GM21390 (cell line): Measurements from ENCODE around the gene HRH1.
A peak's percentile ranks its signal among the peaks of the same experiment; 100 is the strongest.

Source experiments
- ATAC-seq: cut with Tn5 transposase; IDR thresholded peaks from one replicate; pipeline ENCODE4 v1.9.1; 2021; ENCODE audit not compliant: unreplicated experiment

HRH1 gene

GRCh38 chr3:11275926-11276325, 121.6 kb downstream of the HRH1 start:
- no peak for ATAC-seq

DNA sequence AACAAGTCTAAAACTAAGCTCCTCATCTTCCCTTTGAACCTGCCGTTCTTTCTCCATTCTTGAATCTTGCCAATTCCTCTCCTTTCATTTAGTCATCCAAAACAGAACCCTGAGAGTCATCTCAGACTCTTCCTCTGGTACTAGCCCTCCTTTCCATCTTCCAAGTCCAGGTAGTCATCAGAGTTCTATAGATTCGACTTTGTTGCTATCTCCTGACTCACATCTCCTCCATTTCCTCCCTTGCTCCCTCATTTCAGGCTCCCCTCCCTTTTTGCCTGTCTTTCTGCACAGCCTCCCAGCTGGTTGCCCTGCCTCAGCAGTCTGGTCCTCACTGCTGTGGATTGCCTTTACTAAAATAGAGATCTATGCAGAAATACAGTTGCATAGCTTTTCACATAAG, 122.6 kb downstream of the HRH1 start:
- ATAC-seq = no peak

DNA sequence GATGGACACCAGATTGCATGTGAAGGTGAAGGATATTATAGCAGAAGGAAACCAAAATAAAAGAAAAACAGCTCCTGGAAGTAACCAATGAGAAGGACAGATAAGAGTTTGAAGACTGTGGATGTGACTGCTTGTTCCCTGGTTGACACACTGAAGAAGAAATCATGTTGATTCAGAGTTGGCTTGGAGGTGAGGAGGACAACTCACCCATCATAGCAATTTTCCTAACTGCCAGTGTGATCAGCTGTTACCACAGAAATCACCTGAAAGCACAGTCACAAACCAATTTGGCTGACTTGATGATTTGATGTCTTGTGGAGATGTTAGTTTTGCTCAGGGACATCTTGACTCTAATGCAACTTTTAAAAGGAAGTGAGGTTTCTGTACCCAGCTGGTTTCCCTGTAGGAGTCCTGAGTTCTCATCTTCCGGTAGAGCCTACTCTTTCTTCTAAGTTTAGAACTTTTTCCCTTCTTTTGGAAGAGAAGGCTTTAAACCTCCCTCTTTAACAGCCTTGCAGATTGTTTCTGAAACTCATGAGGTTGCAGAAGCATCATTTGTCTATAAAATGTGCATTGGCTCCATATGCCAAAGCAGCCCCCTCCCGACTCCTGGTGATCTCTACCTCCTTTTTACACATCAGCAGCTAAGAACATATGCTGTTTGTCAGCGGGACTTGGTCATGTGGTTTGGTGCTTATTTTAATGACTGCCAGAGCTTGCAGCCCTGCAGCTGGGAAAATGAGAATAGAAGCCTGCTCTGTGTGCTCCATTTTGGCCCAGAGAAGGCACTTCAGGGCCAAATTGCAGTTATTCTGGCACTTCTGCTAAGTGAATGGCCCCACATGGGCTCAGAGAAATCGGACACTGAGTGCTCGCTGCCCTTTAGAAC, 128.2 kb downstream of the HRH1 start:
- ATAC-seq = no peak

DNA sequence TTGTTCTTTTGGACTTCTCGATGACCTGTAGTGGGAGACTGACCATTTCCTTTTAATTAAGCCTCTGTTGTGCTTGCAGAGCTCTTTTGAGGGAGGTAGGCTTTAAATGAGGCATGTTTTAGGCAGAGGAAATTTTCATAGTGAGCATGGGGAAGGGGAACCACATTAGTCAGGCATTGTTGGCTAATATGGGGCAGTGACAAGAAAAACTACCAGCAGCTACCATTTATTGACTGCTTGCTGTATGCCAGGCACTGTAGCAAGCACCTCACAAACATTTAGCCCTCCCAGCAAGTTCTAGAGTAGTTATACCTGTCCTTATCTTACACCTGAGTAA, 128.8 kb downstream of the HRH1 start:
- ATAC-seq = no peak

- no peak for ATAC-seq
Measured at GRCh38 chr3:11284011-11284410, 129.7 kb downstream of the HRH1 start.

DNA sequence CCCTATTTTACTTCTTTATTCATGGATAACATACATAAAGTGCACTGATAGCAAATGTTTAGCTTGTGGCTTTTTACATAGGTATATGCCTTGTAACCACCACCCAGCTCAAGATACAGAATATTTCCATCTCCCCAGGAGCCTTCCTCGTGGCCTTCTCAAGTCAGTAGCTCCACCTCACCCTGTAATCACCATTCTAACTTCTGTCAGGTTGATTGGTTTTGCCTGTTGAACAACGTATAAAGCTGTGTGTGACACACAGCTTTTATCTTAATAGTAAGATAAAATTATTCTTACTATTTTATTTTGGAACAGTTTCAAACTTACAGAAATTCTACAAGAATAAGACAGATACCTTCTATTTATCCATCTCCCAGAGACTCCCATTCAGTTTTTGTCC, 131.2 kb downstream of the HRH1 start:
- no peak for ATAC-seq

DNA sequence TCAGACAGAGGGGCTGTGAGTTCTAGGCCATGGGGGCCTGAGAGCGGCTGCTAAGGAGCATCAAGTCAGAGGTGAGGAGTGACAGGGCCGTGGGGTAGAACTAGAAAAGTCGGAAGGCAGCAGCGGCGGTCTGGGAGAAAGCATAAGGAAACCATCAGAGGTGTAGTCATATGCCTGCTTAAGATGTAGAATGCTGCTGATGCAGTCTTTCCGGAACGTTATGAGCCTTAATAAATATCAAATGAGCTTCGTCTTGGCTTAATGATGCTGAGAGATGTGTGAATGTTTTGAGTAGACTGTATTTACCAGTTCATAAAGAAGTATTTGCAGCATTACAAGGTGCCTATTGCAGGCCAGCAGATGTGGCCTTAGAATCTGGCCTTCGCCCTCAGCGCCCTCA, 133.1 kb downstream of the HRH1 start:
- no peak for ATAC-seq

DNA sequence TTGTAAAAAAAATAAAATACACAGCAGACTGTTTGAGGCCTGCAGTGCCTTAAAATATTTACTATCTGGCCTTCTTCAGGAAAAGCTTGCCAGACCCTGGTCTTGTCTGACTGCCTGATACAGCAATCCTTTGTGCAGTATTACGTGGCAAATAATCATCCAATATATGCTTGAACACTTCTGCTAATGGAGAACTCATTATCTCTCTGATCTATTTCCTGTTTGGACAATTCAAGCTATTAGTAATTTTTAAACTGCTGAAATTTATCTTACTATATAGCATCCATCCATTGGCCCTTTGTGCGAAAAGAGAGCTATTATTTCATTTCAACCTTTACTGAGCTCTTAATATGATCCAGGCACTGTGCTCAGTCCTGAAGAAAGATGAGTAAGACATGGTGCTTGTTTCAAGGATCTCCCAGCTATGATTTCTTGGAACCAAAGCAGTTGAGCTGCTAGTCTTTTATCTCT, 133.8 kb downstream of the HRH1 start:
- ATAC-seq = no peak

DNA sequence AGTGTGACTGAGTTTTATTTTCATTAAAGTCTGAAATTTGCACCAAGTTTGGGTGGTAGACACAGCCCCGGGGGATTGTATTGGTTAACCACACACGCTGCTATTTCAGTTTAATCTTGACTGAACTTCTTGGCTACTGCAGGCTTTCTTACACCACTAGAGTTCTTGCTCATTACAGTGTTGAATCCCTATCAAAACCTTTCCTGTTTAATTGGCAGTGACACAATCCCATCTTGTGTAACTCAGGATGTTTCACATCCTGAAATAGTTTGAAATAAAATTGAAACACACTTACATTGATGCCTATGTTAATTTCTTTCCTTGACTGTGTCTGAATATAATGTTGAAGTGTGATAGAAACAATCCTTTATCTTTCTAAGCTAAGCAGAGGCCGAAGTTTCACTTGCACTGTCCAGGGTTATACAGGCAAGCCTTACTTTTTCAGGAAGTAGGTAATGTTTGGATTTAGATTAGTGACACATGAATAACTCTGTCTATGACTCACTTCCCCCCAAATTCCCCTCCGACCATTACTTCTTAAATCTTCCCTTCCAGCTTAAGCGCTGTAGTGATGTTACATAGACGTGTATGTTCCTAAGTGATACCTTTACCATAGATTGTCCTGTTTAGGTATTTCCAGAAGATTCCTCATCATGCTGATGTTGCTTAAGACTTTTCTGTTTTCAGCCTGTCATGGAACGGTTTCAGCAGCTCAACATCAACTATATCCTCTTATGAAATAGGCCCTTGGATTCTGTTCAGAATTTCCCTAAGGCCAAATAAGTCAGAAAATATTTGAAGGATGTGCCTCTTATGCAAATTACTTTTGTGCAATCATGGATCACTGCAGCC, 134.7 kb downstream of the HRH1 start:
- ATAC-seq = peak; percentile 66

- no peak for ATAC-seq
Measured at GRCh38 chr3:11289864-11290263, 135.6 kb downstream of the HRH1 start.

DNA sequence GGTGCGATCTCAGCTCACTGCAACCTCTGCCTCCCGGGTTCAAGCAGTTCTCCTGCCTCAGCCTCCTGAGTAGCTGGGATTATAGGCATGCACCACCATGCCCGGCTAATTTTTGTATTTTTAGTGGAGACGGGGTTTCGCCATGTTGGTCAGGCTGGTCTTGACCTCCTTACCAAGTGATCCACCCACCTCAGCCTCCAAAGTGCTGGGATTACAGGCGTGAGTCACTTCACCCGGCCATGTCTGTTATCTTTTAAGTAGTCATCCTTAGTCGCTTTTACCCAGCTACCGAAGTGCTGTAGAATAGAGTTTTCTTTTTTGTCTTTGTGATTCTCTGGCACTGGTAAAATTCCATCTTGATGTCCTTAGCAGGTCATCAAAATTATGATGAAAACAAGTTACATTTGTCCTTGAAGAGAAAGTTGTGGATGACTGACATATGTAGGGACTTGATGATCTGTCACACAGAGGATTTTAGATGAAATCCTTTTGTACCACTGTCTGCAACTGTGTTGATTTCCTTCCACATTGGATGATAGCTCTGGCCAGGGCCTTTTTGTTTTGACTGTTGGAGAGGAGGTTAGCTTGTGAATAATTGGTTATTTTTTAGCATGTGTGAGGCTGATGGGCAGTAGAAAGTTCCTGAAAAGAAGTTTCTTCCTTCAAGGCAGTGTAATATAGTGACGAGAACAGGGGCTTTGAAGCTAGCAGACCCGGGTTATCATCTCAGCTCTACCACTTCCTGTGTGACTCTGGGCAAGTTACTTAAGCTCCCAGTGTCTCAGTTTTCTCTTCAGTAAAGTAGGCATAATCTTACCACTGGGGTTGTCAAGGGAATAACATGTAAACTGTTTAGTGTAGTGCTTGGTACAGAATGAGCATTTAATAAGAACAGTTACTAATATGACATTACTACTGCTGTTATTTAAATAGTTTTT, 136.7 kb downstream of the HRH1 start:
- peak; percentile 37 for ATAC-seq

- no peak for ATAC-seq
Measured at GRCh38 chr3:11291808-11292207, 137.5 kb downstream of the HRH1 start.

DNA sequence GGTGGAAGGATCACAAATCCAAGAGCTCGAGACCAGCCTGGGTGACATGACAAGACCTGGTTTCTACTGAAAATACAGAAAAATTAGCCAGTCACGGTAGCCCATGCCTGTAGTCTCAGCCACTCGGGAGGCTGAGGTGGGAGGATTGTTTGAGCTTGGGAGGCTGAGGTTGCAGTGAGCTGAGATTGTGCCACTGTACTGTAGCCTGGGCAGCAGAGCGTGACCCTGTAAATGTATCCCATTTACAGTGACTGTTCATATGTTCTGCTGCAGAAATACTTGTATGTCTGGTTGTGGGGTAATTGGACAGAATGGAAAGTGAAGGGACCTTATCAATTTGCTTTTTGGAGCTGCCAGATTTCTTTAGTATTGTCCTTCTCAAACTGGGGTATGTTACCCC, 142.8 kb downstream of the HRH1 start:
- no peak for ATAC-seq

DNA sequence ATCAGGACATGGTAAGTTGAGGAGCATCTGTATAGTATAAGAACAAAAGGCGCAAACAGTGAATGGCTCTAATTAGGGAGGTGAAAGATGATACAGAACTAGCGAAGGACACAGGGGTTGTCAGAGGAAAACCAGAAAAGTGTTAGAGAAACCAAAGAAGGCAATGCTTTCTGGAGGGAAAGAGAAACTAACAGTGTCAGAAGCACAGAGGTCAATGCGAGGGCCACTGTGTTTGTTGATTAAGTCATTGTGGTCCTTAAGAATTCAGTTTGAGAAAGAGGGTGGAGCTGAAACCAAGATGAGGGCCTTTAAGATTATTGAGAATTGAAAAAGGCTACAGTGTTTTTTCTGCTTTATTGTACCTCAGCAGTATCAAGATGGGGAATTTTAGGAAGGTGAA, 146.7 kb downstream of the HRH1 start:
- ATAC-seq = peak; percentile 90

- no peak for ATAC-seq
Measured at GRCh38 chr3:11302444-11302843, 148.2 kb downstream of the HRH1 start.

GRCh38 chr3:11304175-11304574, 149.9 kb downstream of the HRH1 start:
- no peak for ATAC-seq

DNA sequence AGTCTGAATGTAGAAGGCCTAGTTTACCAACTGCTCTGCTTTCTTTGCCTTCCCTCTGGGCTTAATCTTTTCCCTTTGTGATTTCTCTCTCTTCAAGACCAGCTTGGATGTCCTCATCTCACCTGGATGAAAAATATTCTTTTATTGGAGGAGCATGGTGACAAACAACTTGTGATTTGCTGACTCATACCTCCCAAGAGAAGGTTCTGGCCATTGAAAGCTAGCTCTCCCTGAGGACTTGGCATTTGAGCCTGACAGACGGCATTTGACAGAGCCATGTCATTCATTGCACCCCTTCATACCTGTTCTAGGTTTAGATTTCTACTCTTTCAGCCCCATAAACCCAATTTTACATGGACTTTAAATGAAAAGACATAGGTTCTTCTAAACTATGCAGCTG, 151.2 kb downstream of the HRH1 start:
- ATAC-seq = no peak

DNA sequence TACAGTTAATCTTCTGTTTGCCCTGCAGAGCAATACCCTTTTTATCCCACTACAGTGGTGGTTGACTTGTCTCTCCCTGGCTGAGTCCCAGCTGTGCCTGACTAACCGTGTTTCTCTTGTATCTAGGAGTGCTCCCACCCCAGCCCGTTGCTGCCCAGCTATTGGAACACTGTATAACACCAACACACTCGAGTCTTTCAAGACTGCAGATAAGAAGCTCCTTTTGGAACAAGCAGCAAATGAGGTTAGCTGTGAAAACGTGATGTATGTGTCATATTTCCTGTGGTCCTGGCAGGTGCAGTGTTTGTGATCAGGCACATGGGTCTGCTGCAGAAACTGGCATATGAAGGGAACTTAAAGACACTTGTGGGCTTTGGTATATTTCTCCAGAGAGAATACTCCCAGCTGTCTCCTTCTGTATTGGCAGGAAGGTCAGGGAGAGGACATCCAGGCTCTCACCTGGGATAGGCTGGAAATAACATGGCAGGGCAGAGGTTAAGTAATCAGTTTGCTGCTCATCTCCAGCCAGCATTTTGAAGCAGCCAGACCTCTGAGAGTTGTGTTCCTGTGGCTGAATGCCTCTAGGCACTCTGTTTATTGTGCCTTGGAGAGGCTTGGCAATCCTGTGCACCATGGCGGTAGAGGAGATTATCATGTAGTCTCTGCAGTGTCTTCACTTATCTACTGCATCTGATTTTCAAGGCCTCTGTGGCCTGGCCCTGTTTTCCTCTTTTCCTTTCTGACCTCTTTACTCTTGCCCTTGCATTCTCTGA, 152.7 kb downstream of the HRH1 start:
- peak; percentile 73 for ATAC-seq

DNA sequence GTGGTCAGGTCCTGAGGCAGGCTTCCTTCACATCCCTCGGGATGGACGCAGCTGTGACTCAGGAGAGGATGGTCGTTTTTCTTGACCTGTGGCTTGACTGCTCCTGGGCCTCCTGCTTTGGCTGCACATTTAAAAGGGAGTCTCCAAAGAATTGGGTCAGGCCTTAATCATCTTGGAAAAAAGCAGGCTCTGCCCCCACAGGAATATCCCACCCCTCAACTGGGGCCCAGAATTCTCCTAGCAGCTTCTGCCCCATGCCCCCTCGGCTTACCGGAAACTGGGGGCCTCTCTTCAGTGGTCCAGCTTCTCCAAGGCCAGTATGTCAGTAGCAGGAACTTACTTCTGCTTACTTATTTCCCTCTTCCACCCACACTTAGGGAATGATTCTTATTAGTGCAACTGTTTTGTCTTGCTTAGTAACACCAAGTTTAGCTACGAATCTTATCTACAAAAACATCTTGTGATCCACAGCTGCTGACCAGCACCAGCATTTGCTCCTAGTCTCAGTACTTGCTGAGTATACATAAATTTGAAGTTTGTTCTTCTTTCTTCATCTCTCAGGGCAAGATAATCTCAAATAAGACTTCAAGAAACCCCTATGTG, 153.6 kb downstream of the HRH1 start:
- no peak for ATAC-seq

DNA sequence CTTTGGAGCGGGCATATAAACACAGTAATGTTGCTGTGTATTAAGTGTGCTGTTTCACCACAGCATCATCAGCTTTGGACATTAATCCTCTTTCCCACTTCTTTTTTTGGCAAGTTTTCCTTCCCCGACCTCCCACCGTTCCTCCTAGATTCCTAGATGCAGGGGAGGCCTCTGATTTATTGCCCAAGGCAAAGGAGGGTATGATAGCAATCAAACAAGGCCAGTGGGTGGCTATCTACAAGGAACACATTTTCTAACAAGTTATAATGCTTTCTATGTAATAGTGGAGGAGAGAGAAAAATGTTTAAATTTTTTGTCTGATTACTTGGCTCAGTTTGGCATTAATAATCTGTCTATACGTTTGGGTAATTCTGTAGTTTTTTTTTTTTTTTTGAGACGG, 156.0 kb downstream of the HRH1 start:
- no peak for ATAC-seq
